ENCODE data around the gene ASXL3.

The ASXL3 gene

DNA sequence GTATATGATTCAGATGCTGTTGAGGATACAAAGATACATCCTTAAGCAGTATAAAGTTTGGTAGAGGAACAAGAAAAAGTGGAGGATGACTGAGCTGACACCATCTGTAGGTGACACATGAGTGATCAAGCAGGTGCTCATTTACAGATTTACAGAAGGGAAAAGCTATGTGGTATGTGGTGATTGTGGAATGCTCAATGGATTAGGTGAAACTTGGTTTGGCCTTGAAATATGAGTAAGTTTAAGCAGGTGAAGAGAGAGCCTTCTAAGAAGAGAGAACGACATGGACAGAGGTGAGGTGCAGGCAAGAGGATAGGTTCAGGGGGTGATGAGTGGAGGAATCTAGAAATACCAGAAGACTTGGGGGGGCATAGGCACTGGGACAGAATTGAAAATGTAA lies 5.9 kb downstream of the ASXL3 start:
- peak; percentile 6 for DNase-seq (ENCODE audit: low spot score)

DNA sequence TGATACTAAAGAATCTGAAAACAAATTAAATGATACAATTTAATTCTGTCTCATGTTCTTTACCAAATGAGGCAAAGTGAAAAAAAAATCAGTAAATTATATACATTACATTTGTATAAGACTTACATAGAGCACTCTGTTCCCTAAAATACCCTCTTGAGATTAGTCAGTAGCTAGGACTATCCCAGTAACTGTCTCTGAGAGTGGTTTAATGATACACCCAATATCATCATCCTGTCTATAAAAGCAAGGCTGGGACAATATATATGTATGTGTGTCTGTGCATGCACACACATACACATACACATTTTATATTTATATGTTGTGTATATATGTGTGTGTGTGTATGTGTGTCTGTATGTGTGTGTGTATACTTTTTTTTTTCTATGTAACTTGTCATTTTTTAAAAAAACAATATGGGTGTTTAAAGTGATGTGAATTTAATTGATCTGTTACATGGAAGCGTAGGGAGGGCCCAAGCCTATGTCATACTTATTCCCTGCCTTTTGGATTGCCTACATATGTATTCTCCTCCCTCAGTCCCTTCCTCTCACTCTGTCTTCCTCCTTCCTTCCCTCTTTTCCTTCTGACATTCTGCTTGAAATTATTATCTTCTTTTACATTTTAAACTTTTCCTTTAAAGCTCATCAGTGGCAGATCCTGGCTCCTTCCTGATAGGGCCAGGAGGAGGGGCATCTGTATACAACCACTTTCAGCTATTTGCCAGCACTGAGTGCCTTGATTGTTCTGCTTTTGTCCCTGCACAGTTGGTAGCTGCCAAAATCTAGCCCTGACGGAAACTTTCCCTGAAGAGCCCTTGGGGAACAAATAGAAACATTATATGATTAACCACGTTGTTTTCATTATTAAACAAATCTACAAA lies 6.8 kb downstream of the ASXL3 start:
- peak; percentile 68 for DNase-seq (ENCODE audit: low spot score)

DNA sequence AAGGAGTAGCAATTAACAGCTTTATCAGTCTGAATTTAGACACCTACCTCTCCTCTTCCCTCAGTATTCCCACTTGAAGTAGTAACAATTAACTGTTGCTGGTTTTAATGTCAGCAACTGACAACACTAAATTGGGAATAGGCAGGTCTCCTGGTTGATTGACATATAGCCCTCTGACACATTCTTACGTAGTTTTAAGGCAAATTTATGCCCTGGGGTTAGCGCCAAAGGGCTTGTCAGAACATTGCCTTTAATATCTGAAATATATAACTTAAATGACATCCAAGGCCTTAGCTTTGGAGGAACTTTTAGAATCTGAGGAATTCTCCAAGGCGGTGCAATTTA lies 7.4 kb downstream of the ASXL3 start:
- DNase-seq (ENCODE audit: low spot score): no peak

DNA sequence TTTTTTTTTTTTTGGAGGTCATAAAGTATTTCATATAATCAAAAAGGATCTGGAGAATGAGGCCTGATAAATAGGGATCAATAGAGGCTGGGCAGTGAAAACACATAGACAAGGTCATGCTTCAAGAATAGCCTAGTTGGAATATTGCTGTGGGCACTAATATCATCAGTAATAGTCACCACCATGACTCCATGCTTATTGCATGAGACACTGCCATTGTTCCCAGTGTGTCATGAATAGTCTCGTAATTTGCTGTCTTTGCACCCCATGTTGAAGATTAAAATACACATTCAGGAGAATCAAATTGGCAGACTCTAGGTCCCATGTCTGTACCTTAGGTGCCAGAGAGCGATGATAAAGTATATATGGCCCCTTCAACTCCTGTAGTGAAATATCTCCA lies 10.3 kb downstream of the ASXL3 start:
- no peak for DNase-seq (ENCODE audit: low spot score)

DNA sequence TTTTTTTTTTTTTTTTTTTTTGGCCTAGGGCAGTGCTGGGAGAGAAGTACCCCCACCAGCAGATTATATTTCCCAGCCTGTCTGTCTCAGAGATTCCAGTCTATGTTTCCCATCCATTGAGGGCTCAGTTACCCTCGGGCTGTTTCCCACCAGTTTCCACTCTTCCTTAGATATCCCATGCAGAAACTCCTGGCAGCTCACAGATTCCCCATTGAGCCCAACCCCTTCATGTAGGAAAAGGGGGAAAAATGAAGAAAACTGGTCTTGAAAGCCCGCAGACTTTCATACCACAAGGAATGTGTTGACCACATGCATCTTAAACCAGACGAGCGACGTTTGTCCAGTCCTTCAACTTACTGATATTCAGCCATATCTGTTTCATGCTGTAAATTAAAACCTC lies 15.2 kb downstream of the ASXL3 start:
- DNase-seq (ENCODE audit: low spot score): no peak

DNA sequence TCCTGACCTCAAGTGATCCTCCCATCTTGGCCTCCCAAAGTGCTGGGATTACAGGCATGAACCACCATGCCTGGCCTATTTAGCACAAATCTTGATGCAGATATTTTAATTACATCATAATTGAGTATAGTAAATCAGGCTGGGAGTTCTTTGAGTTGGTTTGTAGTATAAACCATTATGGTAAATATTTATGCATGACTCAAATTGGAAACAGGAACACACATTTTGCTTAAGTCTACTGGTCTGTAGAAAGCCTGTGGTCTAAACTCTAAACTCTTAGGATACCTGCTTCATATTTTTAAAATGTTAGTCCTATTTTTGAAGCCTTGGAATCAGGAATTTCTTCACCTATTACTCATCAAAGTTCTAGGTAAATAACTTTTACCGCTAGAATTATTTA lies 16.8 kb downstream of the ASXL3 start:
- no peak for DNase-seq (ENCODE audit: low spot score)

DNA sequence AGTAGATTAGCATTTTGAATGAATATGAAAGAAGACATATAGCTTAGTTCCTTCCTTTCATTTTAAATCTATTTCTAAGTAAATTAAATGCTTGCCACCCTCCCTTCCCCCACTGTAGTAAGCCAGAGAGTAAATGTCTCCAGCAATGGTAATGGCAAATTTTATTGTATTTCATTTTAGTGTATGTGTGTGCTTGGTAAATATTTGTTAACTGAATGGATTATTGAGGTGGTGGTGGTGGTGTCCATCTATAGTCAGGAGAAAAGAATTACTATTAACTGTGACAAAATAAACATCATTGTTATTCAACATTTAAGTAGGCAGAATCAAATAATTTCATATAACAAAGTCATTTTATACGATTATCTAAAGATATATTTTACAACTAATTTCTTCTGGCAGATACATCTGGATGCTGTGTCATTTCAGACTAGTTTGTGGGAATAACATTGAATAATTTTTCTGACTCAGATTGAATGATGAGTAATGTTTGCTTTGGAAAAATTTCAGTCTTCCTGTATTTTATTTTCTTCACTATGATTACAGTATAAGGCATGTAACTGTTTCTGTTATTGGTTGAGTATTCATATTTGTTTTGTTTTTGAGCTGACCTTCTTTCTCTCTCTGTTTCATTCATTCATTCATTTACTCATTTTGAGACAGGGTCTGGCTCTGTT lies 18.3 kb downstream of the ASXL3 start:
- no peak for DNase-seq (ENCODE audit: low spot score)

DNA sequence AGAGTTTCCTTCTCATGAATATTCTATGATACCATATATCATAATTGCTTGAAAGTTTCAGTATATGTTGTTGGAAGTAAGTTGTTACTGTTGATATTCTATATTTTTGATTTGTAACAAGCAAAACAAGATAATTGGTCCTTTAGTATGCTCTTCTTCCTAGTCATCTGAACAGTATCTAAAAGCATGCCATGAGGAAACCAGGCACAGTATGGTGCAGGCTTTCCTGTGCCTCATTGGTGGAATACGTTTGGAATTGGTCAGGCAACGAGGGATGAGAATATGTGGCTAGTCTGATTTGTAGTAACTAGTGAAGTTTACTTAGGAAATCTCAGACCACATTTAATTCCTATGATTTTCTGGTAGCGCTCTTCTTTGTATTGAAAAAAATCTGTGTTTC lies 22.8 kb downstream of the ASXL3 start:
- no peak for DNase-seq (ENCODE audit: low spot score)

DNA sequence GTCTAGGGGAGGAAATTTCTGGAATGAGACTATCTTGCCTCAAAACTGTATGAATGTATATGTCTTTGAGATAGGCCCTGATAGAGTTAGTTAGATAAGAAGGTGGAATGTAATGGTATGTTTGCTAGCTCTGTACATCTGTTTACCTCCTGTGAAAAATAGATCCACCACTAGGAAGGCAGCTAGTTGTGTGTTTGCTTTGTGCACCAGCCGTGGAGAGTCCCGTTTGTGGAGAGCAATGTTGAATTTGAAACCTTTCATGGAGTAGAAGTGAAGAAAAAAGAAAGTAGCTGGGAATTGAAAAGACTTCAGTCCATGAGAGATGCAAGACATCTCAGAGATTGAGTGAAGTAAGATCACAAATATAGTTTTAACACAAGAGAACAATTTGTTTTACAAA lies 25.4 kb downstream of the ASXL3 start:
- no peak for DNase-seq (ENCODE audit: low spot score)

DNA sequence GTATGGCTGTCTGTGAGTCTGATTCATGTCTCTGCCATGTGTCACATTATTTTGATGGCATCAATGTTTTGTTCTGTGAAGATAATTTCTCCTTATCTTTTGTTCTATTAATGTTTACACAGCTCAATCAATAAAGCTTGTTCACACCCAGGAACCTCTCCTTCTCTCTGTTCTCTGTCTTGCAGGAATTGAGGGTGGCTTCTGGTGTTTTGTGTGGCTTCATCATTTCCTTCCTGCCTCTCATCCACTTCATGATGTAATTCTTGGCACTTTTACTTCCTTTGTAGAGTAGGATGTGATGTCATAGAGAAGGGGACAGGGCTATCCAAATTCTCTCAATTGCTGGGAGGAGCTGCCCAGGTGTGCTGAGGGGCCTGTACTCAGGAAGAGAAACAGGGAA lies 27.2 kb downstream of the ASXL3 start:
- no peak for DNase-seq (ENCODE audit: low spot score)

DNA sequence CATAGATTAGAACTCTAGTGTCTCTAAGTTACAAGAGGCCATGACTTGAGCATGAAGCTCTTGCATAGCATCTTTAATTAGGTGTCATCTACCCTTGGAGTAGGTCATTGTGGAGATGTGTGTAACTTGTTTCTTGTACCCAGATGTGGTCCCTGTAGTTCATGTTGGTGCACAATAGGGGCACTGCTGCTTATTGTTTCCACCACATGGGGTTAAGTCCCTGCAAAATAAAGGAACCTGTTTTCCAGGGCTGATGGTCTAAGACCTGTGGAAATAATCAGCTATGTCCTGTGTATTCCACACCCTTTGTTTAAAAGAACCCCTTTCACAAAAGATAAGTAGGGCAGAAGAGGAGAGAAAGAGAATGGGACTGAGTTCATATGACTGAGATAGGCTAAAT lies 28.6 kb downstream of the ASXL3 start:
- no peak for DNase-seq (ENCODE audit: low spot score)

DNA sequence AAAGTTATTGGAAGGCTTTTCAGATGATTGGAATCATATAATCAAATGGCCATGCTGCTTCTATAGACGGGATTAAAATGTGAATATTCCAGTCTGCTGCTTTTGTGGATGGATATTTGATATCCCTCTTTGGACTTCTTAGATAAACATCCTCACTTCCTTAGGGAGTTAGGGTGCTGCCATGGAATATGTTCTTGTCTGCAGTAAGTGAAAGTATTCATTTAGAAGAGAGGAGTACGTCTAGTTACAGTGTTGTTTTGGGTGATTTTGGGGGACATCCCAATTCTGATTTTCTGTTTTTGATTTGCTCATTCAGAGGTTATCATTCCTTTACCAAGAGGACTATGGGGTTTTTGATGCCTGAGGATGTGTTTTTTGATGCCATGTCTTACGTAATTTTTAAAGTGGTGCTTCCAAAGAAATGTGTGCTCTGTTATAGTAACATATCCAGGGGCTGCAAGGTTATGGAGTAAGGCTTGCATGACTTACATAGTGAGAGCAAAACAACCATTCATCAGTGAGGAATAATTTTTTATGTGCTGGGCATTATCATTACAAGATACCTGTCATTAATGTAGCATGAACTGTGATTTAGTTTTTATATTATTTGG lies 33.6 kb downstream of the ASXL3 start:
- DNase-seq (ENCODE audit: low spot score): no peak

DNA sequence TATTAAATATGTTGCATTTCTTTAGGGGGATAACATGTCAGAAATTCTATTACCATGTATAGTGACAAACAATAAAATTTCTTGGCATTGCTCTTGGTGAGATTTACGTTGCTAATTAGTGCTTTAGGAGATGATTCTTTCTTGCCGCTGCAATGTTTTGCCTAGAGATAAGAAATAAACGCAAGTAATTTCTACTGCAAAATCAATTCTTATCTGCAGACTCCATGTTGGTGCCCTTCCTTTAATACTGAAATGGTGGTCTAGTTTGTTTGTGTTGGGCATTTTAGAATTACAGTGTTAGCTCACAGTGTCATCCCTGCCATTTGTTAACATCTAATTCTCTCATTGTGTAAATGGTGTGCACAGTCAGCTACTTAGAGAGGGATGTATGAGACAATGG lies 34.6 kb downstream of the ASXL3 start:
- no peak for DNase-seq (ENCODE audit: low spot score)

DNA sequence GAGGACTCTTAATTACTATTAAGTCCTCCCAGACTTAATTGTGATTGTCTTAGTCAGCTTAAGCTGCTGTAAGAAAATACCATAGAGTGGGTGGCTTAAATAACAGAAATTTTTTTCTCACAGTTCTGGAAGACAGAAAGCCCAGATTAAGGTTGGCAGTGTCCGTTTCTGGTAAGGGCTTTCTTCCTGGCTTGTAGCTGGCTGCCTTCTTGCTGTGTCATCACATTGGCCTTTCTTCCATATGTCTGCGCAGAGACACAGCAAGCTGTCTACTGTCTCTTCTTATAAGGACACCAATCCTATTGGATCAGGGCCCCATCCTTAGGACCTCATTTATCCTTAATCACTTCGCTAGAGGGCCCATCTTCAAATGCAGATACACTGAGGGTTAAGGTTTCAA lies 38.5 kb downstream of the ASXL3 start:
- DNase-seq (ENCODE audit: low spot score): no peak

DNA sequence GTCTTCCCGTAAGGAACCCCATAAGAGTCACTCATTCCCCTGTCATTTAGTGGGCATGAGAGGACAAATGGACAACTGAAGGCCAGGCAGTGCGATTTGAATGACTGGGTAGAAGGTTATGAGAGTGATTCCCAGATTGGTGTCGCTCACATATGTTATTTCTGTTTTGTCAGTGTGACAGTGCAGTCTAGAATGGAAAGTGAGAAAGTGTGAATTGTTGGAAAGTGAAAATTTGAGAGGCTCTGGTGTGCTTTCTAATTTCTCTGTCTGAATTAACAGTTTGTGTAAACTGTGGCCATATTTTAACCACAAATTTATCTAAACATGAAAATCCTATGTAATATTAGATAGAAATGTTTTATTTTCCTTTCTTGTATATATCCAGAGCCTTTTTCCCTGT lies 49.1 kb downstream of the ASXL3 start:
- no peak for DNase-seq (ENCODE audit: low spot score)

DNA sequence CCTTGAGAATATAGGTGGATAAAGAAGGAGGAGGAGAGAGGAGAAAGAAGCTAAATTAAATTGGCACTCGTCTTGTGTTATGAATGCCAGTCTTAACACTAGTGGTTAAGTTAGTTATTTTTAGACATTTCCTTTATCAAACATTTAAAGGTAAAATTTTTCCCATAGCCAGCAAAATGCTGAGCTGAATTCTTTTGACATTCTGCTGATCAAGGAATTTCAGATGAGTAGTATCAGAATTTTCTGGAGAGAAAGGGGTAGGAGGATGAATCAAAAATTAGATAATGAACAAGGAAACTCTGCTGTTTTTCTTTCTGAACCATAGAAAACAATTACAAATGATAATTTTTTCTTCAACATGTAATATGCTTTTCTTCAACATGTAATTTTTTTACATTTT lies 52.5 kb downstream of the ASXL3 start:
- DNase-seq (ENCODE audit: low spot score): no peak

DNA sequence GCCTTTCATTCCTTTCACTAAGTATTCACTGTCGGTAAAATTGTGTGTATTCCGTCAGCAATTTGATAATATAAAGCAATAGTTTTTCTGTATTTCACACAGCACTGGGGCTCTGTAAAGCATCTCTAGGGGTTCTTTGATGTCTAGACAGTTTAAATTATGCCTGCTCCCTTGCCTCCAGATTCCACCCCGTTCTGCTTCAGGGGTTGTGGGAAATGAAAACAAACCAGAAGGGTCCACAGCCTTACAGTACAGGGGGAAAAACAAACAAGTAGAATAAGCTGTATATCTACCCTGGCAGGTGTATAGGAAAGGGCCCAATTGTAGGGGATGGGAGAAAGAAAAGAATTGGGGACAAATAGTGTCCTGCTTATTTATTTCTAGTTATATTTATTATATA lies 63.1 kb downstream of the ASXL3 start:
- DNase-seq (ENCODE audit: low spot score): no peak

DNA sequence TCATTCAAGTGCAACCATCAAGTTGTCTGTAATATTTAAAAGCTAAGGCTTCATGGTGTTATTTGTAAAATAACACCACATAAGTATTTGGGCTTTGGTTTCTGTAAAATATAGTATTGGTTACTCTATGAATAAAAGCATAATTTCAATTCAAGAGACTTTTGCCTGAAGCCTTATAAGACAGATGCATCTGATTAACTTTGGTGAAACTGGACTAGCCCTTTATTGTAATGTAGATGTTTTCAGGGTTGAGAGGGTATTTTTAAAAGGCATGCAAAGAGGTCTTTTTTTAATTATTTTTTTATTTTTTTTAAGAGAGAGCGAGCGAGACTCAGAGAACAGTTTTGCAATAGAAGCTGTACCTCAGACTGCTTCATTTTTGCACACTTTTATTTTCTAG lies 66.5 kb downstream of the ASXL3 start:
- DNase-seq (ENCODE audit: low spot score): no peak

DNA sequence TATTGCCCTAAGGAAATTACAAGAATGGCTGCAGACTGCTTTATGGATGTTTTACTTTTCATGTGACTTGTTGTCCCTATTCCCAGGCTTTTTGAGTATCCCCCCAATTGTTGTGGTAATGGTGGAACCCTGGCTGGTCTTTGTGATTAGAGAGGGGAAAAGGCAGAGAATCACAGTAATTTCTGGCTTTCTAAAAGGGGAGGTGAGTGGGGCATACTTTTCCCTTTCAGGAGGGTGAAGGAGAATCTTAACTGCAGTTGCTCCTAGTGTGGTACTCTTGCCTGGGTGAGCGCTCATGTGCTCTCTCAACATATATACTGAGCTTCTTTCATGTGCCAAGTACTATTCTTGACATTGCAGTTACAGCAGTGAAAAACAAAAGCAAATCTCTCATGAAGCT lies 69.3 kb downstream of the ASXL3 start:
- no peak for DNase-seq (ENCODE audit: low spot score)

DNA sequence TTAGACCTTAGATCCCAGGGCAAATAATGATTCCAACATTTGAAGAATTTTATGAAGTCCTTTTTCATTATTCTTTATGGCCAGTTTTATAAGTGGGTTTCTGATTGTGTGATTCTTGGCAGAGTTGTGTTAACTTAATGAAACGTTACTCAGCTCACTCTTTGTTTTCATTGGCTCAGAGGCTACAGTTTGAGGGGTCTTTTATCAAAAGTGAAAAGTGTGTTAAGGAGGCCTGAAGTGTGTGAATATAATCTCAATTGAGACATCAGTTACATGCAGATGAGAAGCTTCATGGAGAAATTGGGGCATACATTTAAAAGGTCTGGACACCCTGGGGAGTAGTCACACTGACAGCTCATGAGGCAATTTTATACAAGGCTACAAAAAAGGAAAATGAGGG lies 74.6 kb downstream of the ASXL3 start:
- DNase-seq (ENCODE audit: low spot score): no peak

DNA sequence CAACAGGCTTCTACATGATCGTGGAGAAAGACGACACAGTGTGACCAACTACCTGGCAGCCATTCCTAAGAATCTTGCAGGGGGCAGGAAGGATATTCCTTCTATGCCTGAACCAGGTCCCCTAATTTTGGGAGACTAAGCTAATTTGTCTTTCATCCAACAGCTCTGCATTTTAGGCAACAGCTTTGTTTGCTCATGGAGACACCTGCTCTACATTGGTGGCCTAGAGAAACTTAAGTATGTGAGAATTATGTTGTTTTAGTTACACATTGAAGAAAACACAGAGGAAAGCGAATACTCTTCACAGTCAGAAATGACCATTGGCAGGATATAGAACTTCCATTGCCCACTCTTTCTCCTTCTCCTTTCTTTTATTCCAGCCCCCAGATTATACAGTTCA lies 75.2 kb downstream of the ASXL3 start:
- DNase-seq (ENCODE audit: low spot score): no peak

DNA sequence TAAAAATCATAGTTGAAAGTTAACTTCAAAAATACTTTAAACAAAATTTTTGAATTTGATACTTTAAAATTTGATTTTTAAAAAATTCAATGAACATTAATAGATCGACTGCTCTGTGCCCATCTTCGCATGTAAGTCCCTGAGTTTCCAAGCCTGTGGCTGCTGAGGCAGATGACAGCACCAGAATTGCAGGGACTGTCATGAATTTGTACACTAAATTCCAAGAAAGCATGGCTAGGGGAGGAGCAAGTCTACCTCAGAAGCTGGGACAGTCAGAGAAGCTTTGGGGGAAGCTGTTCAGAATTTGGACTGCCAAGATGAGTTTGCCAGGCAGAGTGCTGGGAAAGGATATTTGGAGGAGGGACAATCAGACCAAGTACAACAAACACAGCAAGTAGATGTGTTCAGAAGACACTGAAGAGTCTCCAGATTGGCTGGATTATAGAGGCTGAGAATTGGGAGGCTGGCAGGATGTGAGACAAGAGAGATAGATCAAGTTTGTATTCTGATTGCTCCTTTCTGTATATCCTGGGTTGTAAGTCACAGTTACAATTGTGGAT lies 79.0 kb downstream of the ASXL3 start:
- no peak for DNase-seq (ENCODE audit: low spot score)

DNA sequence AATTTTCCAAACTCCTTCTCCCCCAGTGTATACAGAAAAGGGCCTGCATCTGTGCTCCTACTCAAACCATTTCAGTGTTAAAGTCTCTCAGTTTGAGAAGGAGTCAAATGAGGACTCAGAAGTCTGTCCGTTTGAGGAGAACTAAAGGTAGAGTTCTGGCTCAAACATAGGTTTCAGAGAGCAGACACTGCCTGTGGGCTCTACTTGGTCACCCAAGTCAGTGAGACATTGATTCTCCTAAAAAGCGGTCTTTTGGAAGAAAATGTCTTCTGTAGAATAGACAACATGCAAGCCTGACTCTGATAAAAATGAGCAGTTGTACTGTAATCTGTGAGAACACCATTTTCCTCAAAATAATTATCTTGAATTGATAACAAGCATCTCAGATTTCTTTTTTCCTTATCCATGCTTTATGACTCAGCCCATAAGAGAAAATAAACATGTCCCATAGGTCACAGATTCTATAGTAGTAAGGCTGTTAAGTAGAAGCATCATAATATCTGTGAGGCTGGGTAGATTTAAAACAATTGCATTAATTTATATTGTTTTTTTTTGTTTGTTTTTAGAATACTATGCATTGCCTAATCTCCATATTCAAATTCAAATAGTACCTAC lies 82.8 kb downstream of the ASXL3 start:
- DNase-seq (ENCODE audit: low spot score): no peak

All from globus pallidus (tissue), 1 donor.